GM19467 (cell line): Measurements from ENCODE around the gene SERPINI1.
A peak's percentile ranks its signal among the peaks of the same experiment; 100 is the strongest.

Source experiments
- ATAC-seq: cut with Tn5 transposase; IDR thresholded peaks from one replicate; pipeline ENCODE4 v1.9.1; 2021; ENCODE audit warnings: mild to moderate bottlenecking, moderate library complexity; ENCODE audit not compliant: unreplicated experiment

The SERPINI1 gene

DNA sequence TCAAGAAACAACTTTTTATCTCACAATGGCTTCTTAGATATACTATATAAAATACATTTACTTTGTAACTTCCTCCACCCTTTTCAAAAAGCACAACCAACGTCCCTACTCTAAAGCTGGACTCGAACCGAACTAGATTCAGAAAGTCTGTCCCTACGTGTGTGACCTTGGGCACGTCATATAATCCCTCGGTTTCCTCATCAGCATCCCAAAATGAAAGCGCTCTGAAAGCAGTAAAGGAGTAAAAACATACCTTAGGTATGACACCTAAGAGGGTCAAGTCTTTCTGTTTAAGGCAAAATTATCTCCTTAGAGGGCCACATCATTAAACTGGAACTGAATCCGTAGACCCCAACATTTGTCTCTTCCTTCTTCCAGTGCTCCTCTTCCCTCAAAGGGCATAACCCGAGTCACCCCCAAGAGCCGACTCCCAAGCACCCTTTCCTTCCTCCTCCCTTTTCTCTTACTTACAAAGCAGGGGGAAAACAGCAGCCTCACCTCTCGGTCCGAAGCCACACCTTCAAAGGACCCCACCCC, 1.5 kb upstream of the SERPINI1 start:
- no peak for ATAC-seq

DNA sequence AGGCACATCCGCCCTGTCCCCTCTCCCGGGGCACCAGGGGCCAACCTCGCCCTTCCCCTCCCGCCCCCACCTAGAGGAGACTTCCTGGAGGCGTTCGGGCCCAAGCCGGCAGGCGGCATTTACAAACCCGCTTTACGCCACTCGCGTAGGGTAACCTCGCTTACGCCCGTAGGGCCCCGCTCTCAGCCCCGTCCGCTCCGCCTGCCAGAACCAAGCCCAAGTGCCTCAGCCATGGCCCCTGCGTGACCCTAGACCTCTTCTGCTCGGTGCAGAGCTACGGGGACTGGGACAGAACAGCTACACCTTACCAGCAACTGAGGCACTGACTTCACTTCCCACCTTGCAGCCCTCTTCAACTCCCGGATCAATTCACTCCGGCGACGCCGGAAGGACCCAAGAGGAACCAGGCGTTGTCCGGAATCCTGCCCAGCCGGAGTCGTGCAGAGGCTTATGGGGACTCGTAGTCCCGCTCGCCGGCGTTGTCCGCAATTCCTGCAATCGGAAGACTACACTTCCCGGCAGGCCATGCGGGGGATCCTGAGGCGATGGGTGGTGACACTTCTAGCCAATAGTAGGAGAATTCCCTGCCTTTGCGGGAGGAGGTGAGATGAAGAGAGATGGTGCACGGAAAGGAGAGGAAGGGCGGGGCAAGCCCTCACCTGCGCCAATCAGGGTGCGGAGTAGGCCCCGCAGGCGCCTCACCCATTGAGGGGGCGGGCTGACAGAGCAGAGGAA, 856 bp upstream of the SERPINI1 start, which contains the start of gene PDCD10:
TSS of gene PDCD10 (minus strand) at position 395 of the 735 bp plus-strand sequence. CDS start 14,735 bp downstream, outside the sequence.
- peak; percentile 87 for ATAC-seq

DNA sequence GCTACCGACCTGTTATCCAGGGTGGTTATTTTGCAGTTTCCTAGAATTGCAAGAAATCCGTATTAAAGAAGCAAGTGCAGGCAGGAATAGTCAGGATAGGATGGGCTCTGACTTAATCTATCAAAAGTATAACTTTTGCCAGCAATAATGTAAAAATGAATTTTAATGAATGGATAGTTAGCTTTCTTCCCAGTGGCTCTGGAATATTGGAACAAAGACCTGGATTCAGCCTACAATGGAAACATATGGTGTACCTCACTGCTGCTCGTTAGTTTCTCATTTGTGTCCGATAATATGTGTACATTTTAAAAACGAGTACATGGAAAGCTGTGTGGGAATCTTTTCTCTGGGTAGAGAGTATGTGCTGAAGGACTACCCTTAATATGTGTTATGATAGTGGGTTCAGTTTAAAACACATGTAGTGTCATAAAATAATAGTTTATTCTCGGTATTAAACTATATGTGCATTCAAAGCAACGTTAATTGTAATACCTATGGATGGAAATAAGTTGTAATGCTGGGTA, 805 bp downstream of the SERPINI1 start:
- no peak for ATAC-seq

DNA sequence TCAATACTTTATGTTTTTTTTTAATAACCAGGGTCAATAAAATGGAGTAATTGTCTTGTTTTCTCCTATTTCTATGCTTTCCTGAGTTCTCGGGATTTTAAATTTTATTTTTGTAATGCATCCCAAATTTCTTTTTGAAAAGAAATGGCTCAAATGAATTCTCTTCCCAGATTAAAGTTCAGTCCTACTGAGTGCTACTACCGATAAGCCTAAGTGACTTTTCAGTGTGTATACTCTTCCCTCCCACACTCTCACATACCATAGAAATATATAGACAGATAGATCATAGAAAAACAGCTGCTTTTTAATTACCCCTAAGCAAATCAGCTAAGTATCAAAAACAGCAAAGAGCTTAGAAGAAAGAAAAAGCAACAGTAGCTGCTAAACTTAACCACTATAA, 1.5 kb downstream of the SERPINI1 start:
- ATAC-seq = no peak

DNA sequence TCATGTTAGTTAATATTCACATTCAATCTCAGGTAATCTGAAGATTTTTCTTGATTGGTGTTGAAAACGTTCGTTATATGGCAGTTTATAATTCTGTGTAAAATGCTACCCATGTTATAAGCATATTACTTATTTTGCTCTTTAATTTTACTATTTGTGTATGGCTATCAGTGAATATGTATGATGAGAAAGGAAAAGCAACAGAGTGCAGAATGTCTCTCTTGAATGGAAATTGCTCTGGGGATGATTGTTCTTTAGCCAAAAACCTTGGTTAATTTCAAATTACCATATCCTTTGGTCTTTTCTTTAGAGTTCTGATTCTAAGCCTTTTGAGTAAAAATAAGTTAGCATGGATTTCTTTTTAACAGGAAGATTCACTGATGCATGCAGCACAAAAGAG, 2.5 kb downstream of the SERPINI1 start:
- no peak for ATAC-seq

DNA sequence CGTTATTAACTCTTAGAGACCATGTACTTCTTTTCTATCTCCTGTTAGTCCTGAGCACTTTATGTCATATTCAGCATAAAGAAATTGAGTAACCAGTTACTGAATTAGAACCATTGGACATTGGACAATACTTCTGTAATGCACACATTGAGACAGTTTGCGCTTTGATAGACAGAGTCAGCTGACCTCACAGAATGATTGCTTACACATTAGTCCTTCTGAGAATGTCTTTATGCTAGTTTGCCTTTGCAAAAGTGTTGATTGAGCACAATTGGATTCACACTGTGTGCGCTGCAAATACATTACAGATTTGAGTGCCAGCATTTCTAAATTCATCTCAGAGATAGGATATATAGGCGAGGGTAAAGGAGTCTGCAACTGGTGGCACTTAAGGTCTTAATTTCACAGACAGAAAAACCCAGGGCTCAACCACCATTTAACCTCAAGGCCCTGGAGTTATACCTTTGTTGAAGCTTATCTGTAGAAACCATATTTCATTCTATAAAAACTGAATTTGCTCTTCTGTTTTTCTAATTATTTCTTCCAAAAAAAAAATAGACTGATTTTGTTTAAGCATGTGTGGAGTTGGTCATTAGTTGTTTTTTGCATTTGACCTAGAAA, 3.8 kb downstream of the SERPINI1 start:
- no peak for ATAC-seq

DNA sequence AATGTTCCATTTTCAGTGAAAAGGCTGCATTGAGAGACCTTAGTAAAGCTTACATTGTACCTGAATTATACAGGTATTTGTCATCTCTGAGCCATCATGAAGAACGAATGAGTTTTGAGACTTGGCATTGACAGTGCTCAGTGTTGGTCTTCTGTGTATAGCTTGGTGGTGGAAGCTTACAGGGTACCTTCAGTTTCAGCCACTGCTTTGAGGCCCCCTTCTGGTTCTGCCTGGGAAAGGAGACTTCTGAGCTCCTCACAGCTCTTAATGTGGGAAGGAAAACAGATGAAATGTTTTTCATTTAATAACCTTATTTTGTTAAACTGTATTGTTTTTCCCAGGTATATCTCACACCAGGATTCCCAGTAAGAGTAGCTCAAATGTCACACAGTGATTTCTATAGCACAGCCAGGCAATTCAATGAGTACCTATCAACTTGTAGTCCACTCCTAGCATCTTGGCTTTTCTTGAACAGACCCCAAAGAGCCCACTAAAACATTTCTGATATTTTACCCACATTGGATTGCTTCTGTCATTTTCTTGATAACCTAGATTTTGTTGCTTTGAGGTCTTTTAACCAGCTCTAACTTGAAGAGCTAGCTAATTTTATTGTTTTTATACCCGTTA, 5.6 kb downstream of the SERPINI1 start:
- ATAC-seq = peak; percentile 90

DNA sequence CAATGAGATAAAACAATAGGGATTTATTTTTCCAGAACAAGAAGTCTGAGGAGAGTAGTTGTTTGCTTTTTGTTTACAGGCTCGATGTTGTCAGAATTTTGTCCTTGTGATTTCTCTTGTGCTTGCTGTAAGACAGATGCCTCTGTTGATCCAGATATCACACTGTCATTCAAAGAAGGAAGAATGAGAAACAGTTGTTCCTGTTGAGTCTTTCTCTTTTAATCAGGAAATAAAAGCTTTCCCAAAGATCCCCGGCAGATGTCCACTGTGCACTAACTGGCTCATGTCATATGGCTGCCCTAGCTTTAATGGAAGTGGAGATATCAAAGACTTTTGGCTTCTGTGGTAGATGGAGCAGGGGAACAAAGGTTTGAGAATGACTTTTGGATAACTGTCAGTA, 6.8 kb downstream of the SERPINI1 start:
- ATAC-seq = no peak

DNA sequence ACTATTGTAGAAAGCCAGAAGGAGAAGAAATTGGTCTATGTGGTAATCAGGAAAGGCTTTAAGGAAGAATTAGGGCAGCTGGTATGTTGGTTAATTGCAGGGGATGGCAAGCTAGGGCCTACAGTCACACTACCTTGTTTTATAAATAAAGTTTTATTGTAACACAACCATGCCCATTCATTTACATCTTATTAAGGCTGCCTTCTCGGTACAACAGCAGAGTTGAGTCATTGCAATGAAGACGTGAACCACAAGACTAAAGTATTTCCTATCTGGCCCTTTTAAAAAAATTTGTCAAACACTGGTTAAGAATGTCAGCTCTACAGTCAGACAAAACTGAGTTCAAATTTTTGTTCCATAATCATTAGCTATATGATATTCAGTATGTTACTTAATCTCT, 8.3 kb downstream of the SERPINI1 start:
- ATAC-seq = no peak

DNA sequence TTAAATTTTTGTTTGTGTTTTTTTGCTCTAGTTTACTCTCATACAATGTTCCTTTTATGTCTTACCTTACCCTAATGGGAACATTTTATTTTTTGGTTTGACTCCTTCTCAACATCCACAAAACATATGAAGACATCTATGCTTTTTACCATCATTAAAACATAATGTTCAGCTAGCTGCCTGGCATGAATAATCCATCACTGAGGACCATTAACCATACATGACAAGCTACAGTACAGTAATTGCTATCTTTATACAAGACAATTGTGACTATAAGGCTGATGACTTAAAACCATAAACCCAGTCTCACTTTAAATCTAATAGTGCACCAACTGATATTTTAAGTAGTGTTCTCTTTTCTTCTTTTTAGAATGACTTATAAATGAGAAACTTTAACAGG, 13.7 kb downstream of the SERPINI1 start:
- no peak for ATAC-seq

DNA sequence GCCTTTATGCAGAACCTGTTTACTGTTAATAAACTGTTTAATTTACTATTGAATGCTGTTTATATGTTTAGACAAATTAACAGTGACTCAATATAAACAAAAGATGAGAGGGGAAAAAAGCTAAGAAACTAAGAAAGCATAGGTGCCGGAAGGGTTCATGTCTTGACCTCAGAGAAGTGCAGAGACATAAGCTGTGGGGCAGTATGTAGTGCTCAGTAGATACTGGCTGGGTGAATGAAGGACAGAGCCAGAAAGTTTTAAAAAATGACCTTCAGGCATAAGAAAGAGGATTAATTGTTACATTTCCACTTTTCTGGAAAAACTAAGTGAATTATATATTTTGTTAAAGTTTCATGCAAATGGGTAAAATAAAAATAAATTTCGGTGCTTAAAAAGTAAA, 14.2 kb downstream of the SERPINI1 start:
- ATAC-seq = no peak

DNA sequence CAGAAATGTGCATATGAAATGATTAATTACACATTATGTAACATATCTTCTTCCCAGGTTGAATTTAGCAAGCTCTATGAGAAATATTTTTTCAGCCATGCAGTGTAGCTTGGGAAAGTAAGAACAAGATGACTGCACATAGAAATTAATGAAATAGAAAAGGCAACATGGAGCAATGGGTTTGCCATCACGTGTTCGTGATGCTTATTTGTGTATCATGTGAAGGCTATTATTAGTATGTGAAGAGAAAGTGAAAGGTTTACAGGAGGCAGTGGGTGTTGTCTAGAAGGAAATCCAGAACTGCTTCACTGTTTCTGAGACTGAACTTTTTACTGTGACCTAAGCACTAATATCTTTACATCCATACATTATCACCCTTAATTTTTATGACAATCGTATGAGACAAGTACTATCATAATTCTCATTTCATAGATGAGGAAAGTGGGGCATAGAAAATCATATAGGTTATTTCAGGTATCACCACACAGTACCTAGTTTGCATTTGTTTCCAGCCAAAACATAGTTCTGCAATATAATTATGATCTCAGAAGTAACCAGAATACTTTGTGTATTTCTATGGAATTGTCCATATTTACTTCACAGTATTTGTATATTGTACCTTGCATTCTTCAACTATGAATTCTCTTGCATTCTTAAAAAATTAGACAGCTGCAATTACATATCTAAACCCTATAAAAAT, 14.9 kb downstream of the SERPINI1 start:
- ATAC-seq = peak; percentile 99

DNA sequence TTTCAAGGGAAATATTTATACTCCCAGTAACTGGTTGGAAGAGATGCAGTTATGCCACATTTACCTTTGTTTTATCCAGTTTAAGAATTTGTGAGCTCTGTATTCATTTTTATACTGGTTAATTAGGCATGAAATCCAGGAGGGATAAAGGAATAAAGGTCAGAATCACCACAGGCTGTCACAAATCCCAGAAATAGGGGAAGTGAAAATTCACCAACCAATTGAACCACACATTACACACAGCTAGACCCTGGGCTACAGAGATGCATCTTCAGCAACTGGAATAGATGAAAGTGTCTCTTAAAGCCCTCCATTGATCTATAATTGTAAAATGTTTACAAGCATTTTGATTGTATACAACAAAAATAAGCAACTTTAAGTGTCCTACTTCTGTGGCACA, 18.5 kb downstream of the SERPINI1 start:
- no peak for ATAC-seq

DNA sequence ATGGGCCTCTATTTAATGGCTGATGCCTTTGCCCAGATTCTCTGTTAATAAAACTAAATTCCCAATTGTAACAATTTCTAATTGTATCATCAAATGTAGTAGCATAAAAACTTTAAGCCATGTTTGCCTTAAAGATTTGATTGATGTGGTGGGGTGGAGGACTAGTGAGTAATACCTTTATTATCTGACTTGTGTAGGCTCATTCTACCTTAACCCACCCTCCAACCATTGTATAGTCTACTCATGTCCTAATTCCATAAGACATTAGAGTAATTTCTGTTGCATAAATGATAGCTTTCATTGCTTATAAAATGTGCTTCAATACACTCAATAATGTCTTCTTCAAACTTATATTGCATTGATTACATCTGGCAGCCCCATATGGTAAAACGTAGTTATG, 25.8 kb downstream of the SERPINI1 start:
- no peak for ATAC-seq

DNA sequence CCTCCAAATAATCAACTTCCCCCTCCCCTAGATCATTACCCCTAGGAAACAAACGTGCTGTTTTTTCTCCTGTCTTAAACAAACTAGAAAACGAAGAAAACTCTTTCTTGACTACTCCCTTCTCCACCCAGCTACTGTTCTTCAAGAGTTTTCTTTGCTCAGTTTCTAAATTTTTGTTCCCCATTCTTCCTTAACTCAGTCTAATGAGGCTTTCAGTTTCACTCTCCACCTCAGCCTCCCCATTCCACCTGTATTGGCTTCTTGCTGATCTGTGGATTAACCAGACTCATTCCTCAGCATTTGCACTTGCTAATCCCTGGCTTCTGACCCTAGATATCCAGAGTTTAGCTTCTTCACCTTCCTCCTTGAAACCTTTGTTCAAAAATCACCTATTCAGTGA, 26.8 kb downstream of the SERPINI1 start:
- no peak for ATAC-seq

DNA sequence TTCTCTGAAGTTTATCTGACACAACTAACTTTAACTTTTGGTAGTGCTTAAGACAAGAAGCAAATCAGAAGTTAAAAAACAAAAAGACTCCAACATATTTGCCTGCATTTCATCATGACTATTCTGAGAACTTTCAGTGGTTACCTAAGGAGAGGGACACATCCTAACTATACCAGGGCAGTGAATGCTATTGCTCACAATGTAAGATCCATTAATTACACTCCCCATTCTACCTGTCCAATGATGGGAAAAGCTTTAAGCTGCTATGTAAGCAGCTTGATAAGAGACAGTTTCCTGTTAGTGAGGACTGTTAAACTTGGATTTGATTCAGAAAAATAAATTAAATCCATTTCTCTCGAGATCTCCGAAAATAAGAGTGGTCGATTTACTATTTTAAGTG, 37.5 kb downstream of the SERPINI1 start:
- ATAC-seq = peak; percentile 37

DNA sequence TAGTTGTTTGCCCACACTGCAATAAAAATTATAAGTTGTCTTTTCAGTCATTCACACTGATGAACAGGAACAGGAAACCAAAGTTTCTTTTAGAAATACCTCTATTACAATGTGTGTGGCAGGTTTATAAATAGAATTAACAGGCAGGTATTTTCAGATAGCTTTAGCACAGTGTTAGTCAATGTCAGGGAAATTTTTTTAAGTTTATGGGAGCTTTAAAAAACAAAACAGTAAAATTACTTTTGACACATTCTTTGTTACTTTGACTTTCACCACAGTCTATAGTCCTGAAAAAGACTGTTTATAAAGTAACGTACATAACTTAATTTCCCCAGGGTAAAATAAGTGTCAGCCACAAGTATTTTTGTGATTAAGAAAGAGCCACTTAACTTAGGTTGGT, 38.1 kb downstream of the SERPINI1 start:
- ATAC-seq = peak; percentile 78

DNA sequence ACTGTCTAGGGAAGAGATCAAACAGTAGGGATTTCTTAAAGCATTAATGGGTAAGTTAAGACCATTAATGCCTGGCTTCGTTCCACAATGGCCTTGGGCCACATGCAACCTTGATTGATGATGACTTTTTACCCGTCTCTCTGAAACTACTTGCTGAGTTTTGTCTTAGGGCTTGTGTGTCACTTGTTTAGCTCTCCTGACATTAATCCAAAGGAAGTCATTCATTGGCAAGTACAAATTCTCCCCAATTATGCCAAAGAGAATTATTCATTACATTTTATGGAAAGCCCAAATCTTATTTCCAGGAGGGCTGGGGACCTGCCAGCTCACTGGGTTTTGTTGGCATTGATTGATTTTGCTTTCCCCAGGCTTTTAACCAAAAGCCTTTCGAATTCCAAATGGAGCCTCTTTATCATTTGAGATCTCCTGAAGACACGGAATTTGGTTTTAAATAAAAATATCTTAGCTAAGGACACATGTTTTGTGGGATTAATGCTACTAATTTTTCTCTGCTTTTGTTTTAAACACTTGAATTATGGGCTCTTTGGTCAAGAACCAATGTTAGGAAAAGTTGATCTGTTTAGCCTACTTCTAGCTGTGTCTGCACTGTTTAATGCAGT, 40.7 kb downstream of the SERPINI1 start:
- ATAC-seq = no peak

DNA sequence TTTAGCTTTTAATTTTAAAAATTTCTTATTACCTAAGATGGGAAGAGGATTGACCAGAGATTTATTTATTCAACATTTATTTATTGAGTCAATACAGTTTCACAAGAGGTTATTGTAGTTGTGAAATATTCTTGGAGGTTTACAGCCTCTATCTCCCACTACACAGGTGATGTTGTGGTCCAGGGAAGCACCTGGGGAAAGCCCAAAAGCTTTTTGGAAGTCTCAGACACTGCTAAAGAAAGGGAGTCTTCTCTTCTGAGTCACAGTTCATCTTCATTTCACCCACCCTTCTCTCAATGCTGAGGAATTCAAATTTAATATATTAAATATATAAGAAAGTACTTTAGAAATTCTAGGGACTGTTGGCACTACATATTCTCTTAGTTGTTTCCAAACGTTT, 41.8 kb downstream of the SERPINI1 start:
- ATAC-seq = no peak

DNA sequence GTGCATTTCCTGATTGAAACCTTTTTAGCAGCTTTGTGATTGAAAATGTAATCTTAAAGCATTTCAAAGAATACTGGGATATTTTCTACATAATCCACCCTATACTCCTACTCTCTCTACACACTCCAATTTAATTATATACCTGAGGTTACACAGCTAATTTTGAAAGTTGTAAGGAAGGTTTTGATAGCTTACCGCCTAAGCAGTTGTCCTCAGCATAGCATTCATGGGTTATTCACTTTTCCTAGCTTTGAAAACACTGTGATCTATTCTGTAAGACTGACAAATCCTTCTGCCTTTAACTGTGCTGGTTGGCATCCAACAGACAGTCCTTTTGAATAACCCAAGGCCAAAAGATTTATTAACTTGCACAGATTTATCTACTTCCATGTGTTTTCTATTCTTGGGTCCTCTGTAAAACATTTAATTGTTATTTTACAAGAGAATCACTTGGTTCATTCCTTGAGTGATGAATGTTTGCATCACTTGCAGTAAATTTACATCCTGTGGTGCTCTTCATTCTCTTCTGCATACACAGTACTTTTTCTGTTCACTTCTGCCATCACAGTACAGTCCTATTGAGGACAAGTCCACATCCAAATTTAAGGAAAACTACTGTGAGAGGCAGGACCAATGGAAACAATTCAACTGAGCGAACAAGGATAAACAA, 44.8 kb downstream of the SERPINI1 start:
- no peak for ATAC-seq
